ENCODE data around the gene ZBTB21.

Gene ZBTB21

GRCh38 chr21:42039911-42040351 lies 29.8 kb upstream of the ZBTB21 start:
- peak; percentile 68 for DNase-seq (ENCODE audit: low read depth)

- DNase-seq (ENCODE audit: low read depth) = peak; percentile 79
Measured at GRCh38 chr21:42039470-42039901, 29.3 kb upstream of the ZBTB21 start.

- peak; percentile 78 for DNase-seq (ENCODE audit: low read depth)
Measured at GRCh38 chr21:42038826-42039425, 28.8 kb upstream of the ZBTB21 start.

- no peak for DNase-seq (ENCODE audit: low read depth)
Measured at GRCh38 chr21:42038393-42038792, 28.2 kb upstream of the ZBTB21 start.

- no peak for DNase-seq (ENCODE audit: low read depth)
Measured at GRCh38 chr21:42037943-42038342, 27.8 kb upstream of the ZBTB21 start.

- no peak for DNase-seq (ENCODE audit: low read depth)
Measured at GRCh38 chr21:42037516-42037915, 27.4 kb upstream of the ZBTB21 start.

GRCh38 chr21:42036313-42036712 lies 26.2 kb upstream of the ZBTB21 start:
- DNase-seq (ENCODE audit: low read depth) = no peak

- no peak for DNase-seq (ENCODE audit: low read depth)
Measured at GRCh38 chr21:42032968-42033367, 22.8 kb upstream of the ZBTB21 start.

GRCh38 chr21:42032266-42032665 lies 22.1 kb upstream of the ZBTB21 start:
- DNase-seq (ENCODE audit: low read depth) = no peak

- DNase-seq (ENCODE audit: low read depth) = no peak
Measured at GRCh38 chr21:42031816-42032215, 21.7 kb upstream of the ZBTB21 start.

- no peak for DNase-seq (ENCODE audit: low read depth)
Measured at GRCh38 chr21:42031241-42031640, 21.1 kb upstream of the ZBTB21 start.

GRCh38 chr21:42030311-42030710 lies 20.2 kb upstream of the ZBTB21 start:
- DNase-seq (ENCODE audit: low read depth) = no peak

GRCh38 chr21:42028766-42029425 lies 18.7 kb upstream of the ZBTB21 start:
- no peak for DNase-seq (ENCODE audit: low read depth)

GRCh38 chr21:42027822-42028765 lies 17.9 kb upstream of the ZBTB21 start:
- DNase-seq (ENCODE audit: low read depth) = no peak

GRCh38 chr21:42027085-42027821 lies 17.1 kb upstream of the ZBTB21 start:
- DNase-seq (ENCODE audit: low read depth) = no peak

- DNase-seq (ENCODE audit: low read depth) = no peak
Measured at GRCh38 chr21:42026082-42026435, 15.9 kb upstream of the ZBTB21 start.

GRCh38 chr21:42025376-42026081 lies 15.4 kb upstream of the ZBTB21 start:
- no peak for DNase-seq (ENCODE audit: low read depth)

- no peak for DNase-seq (ENCODE audit: low read depth)
Measured at GRCh38 chr21:42022906-42023305, 12.7 kb upstream of the ZBTB21 start.

GRCh38 chr21:42022091-42022430 lies 11.9 kb upstream of the ZBTB21 start:
- no peak for DNase-seq (ENCODE audit: low read depth)

- no peak for DNase-seq (ENCODE audit: low read depth)
Measured at GRCh38 chr21:42021371-42022090, 11.4 kb upstream of the ZBTB21 start.

- DNase-seq (ENCODE audit: low read depth) = no peak
Measured at GRCh38 chr21:42019706-42020105, 9.5 kb upstream of the ZBTB21 start.
